D341Med (cell line): ENCODE results near the gene UBXN7.
A peak's percentile ranks its signal among the peaks of the same experiment; 100 is the strongest.
"Not testable (repeated sequence)": the region's sequence is repeated elsewhere in the genome, so short reads cannot be mapped to it uniquely, and the experiment has no call there.

ENCODE experiments used
- DNase-seq: peaks from one replicate; pipeline ENCODE4 v3.0.0; 2012; ENCODE audit warnings: low spot score

UBXN7 gene

DNA sequence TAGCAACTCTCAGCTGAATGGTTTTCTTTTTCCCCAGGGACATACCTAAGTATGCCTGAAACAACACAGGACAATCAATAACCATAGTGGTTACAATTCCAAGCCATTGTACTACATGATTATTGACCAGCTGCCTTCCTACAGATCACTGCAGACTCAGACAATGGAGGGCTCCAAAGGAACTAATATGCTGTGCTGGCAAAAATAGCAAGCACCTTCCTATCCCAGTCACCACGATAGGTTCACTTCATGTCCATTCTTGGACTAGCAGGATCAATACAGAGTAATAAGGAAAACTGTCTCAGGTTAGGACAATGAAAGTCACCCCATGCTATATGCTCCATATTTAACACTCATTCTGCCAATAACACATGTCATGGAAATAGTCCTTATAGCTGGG, 76.6 kb downstream of the UBXN7 start:
- no peak for DNase-seq

- DNase-seq, result no peak
These were observed 78.1 kb downstream of the UBXN7 start for GRCh38 chr3:196354132-196354531.

DNA sequence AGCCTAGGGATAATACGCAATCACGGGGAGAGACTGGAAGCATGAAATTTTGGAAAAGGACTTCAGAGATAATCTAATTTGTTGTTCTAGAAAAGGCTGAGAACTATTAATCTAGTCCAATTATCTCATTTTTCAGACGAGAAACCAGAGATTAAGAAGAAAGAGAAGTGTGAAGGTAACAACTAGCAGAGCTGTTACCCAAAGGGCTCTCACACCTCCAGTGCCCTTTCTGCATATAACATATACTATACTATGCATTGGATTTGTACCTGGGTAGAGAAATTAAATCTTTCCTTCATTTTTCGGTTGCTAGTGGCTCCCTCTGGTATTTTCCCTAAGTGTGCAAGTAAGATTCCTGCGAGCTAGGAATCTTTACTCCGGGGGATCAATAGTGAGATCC, 80.7 kb downstream of the UBXN7 start:
- DNase-seq, result no peak

DNA sequence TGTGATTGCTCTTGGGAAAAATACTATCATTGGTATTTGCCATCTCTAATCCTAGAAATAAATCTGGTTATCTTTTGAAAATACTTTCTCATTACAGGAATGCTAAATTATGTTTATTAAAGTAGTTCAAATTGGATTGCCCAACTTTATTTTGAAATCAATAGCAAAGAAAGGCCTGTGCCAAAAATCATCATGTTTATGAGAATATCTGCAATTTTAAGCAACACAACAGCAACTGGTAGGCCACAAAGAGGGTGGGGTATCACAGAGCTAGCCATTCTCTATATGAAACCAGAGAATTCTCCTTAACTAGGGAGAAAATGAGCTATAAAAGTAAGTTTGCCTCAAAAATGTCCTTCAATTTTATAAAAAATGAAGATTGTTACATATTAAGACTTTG, 82.2 kb downstream of the UBXN7 start:
- no peak for DNase-seq

DNA sequence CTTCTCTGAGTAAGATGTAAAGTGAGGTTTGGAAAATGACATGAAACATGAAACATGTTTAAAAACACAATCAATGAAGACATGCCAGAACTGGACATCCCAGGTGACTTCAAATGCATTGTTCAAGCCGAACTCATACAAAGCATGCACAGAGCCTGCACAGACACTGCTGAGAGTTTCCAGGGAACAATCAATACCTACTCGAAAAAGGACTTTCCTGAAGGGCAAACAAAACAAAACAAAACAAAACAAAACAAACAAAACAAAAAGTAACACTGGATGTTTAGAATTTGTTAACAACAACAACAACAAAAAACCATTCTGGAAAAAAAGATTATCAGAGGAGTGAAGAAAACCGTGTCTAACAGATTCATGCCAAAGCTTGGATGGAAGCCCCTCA, 83.5 kb downstream of the UBXN7 start:
- DNase-seq, result no peak

DNA sequence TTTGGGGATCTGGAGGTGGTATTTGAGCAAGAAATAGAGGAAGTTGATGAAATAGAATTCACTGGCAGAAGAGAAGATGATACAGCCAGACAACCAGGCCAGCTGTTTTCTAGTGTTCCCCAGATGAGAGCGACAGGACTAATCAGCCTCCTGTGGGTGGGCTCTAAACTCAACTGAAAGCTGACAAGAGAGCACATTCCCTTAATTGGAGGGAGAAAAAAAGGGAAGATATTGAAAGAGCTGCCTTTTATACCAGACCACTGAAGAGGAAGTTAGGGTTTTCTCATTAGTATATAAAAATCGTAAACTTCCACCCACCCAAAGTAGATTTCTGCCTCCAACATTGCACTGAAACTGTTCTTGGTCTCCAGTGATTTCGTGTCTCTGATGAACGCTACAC, 87.6 kb downstream of the UBXN7 start:
- DNase-seq, result no peak

- DNase-seq, result not testable (repeated sequence)
These were observed 88.3 kb downstream of the UBXN7 start for GRCh38 chr3:196343917-196344316.

DNA sequence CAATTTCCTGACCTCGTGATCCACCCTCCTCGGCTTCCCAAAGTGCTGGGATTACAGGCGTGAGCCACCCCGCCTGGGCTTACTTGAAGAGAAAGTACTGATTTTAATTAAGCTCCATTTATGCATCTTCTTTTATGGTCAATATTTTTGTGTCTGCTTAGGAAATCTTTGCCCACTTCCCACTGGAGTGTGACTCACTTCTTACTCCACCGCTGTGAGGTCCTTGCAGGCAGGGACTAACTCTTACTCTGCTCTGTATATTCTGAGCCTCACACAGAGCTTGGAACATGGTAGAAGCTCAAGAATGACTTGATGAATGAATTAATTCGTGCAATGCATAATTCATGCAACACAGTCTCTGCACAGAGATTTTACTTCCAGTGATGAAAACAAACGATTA, 91.1 kb downstream of the UBXN7 start:
- no peak for DNase-seq

DNA sequence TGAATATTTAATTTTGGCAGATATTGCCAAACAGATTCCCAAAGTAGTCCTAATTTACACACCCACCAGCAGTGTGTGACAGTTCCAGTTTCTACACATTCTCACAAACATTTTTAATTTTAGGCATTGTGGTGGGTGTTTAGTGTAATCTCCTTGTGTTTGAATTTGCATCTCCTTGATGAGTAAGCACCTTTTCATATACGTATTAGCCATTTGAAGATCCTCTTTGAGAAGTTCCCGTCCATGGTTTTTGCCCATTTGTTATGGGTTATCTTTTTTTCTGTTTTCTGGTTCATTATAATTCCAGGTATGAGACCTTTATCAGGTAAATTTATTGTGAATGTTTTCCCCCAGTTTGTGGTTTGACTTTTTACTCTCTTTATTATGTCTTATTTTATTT, 91.8 kb downstream of the UBXN7 start:
- DNase-seq, result no peak

DNA sequence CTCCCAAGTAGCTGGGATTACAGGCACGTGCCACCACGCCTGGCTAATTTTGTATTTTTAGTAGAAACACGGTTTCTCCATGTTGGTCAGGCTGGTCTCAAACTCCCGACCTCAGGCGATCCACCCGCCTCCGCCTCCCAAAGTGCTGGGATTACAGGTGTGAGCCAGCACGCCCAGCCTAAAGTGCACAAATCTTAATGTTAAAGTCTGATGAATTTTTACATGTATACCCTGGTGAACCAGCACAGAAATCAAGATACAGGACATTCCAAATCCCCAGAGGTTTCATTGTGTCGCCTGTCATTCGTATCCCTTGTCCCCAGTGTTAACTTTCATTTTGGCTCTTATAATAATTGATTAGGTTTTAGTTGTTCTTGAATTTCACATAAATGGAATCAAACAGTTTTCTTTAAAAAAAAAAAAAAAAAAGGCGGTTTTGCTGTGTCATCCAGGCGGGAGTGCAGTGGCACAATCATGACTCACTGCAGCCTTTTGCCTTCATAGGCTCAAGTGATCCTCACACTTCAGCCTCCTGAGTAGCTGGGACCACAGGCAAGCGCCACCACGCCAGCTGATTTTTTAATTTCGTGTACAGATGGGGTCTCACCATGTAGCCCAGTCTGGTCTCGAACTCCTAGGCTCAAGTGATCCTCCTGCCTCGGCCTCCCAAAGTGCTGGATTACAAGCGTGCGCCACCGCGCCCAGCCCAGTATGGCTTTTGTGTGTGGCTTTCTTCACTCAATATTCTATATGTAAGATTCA, 92.6 kb downstream of the UBXN7 start:
- no peak for DNase-seq

- no peak for DNase-seq
These were observed 93.2 kb downstream of the UBXN7 start for GRCh38 chr3:196339044-196339443.

GRCh38 chr3:196336319-196337145, 95.7 kb downstream of the UBXN7 start:
- no peak for DNase-seq

GRCh38 chr3:196335503-196335948, 96.7 kb downstream of the UBXN7 start:
- no peak for DNase-seq

DNA sequence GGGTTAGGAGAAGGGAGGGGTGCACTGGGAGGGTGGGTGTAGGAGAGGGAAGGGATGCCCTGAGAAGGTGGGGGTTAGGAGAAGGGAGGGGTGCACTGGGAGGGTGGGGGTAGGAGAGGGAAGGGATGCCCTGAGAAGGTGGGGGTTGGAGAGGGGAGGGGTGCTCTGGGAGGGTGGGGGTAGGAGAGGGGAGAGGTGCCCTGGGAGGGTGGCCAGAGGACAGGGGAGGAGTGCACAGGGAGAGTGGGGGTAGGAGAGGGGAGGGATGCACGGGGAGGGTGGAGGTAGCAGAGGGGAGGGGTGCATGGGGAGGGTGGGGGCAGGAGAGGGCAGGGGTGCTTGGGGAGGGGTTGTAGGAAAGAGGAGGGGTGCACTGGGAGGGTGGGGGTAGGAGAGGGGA, 97.2 kb downstream of the UBXN7 start:
- DNase-seq, result no peak

- no peak for DNase-seq
These were observed 100.1 kb downstream of the UBXN7 start for GRCh38 chr3:196332168-196332567.

- no peak for DNase-seq
These were observed 104.8 kb downstream of the UBXN7 start for GRCh38 chr3:196327405-196327804.

- no peak for DNase-seq
These were observed 105.3 kb downstream of the UBXN7 start for GRCh38 chr3:196326936-196327335.

GRCh38 chr3:196323691-196324090, 108.5 kb downstream of the UBXN7 start:
- DNase-seq, result peak; percentile 71

GRCh38 chr3:196323016-196323415, 109.2 kb downstream of the UBXN7 start:
- no peak for DNase-seq

DNA sequence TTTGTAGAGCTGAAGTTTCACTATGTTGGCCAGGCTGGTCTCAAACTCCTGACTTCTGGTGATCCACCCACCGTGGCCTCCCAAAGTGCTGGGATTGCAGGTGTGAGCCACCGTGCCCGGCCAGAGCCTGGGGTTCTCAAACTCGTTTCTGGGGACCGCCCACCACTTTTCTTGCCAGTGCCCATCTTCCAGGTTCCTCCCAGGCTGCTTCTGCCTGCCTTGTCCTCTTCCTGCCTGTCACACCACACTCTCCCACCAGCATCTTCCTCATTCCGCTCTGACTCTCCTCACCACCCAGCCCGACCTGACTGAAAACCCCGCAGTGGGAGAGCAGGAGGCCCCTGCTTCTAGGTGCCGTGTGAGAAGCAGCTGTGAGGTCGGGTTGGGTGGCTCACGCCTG, 111.1 kb downstream of the UBXN7 start:
- no peak for DNase-seq

DNA sequence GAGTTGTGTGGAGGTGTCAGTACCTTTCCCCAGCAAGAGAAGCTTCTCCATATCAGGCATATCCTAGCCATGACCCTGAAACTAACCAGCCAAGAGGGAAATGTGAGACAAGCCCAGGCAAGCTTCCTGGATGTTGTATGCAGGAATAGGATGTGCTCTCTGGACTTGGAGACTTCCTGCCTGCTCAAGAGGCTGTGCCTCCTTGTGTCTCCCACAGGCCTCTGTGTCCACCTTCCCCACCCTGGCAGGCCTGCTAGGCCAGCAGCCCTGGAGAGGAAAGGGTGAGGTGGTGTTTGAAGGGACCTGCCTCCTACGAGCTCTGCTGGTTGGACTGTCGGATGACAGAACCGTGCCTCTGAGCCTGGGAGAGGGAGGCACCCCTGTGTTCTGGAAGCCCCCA, 112.1 kb downstream of the UBXN7 start:
- DNase-seq, result no peak

DNA sequence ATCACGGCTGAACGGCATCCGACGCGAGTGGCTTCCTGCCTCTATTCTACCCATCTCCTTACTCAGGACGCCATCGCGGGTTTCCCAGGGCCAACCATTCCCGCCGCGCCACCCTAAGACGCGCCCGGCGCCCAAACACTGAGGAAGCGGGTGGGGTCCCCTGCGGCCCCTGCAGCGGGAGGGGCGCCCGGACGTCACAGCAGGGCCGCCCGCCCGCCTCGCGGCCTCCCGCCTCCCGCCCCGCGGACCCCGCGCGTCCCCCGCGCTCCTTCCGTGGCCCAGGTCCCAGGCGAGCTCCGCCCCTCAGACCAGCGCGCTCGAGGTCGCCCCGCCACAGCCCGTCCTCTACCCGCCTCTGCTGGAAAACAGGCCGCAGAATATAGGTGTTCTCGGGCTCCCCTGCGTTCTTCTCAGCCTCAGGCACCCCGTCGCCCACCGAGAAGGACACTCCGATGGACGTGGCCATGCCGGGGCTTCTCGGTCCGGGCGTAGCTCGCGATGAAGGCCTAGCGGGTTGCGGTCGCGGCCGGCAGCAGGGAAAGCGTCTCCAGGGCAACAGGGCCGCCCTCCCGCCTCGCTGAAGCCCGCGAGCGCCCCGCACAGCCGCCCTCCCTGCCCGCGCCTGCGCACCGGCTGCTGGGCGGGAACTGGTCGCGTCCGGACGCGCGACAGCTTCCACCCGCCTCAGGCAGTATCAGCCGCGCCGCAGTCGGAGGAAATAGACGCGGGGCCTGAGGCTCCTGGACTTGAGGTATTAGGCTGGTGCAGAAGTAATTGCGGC, 114.3 kb downstream of the UBXN7 start, which contains the start of gene DYNLT2B:
Gene DYNLT2B (minus strand): TSS at position 554 of the 781 bp plus-strand sequence. CDS start 88 bp downstream, at position 466.
- DNase-seq, result peak; percentile 100
